ENCODE measurements around the gene UBR4. TPM values are rescaled to one million over a fixed set of nuclear protein-coding genes. Genes with fewer than 3 reads are reported as not detected.

Gene UBR4
- total RNA-seq, 1 donor, result 149 TPM

DNA sequence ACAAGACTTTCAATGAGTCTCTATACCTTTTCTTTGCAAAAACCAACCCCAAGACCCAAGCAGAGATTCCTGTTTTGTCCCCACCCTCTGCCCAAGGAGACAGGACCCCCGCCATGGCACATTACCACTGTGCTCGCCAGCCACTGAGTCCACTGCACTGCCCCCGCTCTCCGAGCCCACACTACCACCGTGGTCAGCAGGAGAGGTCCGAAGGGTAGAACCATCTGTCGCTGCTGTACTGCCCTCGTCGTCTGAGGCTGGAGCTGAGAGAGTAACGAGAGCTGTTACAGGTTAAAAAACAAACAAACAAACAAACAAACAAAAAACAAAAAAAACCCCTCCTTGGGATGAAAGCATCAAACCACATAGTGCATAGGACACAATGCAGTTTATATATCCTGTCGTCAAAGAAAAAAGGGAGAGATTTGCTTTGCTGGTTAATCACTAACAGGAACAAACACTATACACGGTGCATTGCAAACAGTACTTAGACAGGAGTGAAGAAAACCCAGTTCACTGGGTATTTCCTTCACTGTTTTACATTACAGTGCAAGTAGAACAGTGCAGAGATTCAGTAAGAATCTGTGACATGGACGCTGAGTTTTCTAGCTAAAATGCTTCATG lies 71.0 kb downstream of the UBR4 start:
- TF ChIP-seq, protein P1, sequence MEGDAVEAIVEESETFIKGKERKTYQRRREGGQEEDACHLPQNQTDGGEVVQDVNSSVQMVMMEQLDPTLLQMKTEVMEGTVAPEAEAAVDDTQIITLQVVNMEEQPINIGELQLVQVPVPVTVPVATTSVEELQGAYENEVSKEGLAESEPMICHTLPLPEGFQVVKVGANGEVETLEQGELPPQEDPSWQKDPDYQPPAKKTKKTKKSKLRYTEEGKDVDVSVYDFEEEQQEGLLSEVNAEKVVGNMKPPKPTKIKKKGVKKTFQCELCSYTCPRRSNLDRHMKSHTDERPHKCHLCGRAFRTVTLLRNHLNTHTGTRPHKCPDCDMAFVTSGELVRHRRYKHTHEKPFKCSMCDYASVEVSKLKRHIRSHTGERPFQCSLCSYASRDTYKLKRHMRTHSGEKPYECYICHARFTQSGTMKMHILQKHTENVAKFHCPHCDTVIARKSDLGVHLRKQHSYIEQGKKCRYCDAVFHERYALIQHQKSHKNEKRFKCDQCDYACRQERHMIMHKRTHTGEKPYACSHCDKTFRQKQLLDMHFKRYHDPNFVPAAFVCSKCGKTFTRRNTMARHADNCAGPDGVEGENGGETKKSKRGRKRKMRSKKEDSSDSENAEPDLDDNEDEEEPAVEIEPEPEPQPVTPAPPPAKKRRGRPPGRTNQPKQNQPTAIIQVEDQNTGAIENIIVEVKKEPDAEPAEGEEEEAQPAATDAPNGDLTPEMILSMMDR (IDR thresholded peaks at IDR 0.05; ENCODE audit: extremely low read depth, low read depth, low read length), result no peak
- DNase-seq (ENCODE audit: insufficient read length, low spot score, missing footprints), result no peak
- H3K4me3 ChIP-seq (ENCODE audit: insufficient read depth, low read length), result no peak overlapping the region
- peaks cover 87% of the 10 kb centered on the region for H3K36me3 ChIP-seq (ENCODE audit: insufficient read depth, low read length)
- no peaks in the 10 kb centered on the region for H3K4me1 ChIP-seq (ENCODE audit: insufficient read depth, low read length)
- H3K9me3 ChIP-seq (ENCODE audit: low read depth, low read length), result no peaks in the 10 kb centered on the region
- no peak overlapping the region for H3K4me2 ChIP-seq (ENCODE audit: insufficient read depth, low read length)
- H2AFZ ChIP-seq (ENCODE audit: low read length), result no peak overlapping the region
- peaks cover 9% of the 10 kb centered on the region for H3K79me2 ChIP-seq (ENCODE audit: insufficient read depth, low read length)
- H3K27ac ChIP-seq (ENCODE audit: low read depth, low read length), result no peak overlapping the region
- peaks cover 2% of the 10 kb centered on the region for H4K20me1 ChIP-seq (ENCODE audit: insufficient read depth, low read length)
- H3K27me3 ChIP-seq (ENCODE audit: insufficient read depth, low read length), result no peaks in the 10 kb centered on the region

DNA sequence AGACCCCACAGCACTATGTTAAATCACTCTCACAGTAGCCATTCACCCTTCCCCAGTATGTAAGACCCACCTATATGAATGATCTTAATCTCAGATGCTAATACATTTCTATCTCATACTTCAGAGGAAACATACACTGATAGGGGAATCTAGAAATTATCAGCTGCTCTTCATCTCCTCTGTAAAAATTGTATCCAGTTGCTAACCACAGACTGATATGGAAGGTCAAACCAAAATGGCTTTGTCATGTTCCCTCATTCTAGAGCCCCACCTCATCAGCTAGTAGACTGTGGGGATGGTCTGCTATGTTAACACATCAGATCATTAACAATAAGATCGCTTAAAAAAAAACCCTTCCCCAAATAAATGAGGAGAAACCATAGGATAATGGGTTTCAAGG lies 71.7 kb downstream of the UBR4 start:
- H3K27me3 ChIP-seq (ENCODE audit: insufficient read depth, low read length), result no peaks in the 10 kb centered on the region
- DNase-seq (ENCODE audit: insufficient read length, low spot score, missing footprints), result no peak
- H4K20me1 ChIP-seq (ENCODE audit: insufficient read depth, low read length), result peaks cover under 1% of the 10 kb centered on the region
- H3K27ac ChIP-seq (ENCODE audit: low read depth, low read length), result no peak overlapping the region
- H3K4me2 ChIP-seq (ENCODE audit: insufficient read depth, low read length), result no peak overlapping the region
- H3K79me2 ChIP-seq (ENCODE audit: insufficient read depth, low read length), result peaks cover 9% of the 10 kb centered on the region
- TF ChIP-seq, protein P1 (IDR thresholded peaks at IDR 0.05; ENCODE audit: extremely low read depth, low read depth, low read length), result no peak
- H3K36me3 ChIP-seq (ENCODE audit: insufficient read depth, low read length), result peaks cover 85% of the 10 kb centered on the region
- H3K4me1 ChIP-seq (ENCODE audit: insufficient read depth, low read length), result no peaks in the 10 kb centered on the region
- no peak overlapping the region for H3K4me3 ChIP-seq (ENCODE audit: insufficient read depth, low read length)
- H2AFZ ChIP-seq (ENCODE audit: low read length), result no peak overlapping the region
- no peaks in the 10 kb centered on the region for H3K9me3 ChIP-seq (ENCODE audit: low read depth, low read length)

DNA sequence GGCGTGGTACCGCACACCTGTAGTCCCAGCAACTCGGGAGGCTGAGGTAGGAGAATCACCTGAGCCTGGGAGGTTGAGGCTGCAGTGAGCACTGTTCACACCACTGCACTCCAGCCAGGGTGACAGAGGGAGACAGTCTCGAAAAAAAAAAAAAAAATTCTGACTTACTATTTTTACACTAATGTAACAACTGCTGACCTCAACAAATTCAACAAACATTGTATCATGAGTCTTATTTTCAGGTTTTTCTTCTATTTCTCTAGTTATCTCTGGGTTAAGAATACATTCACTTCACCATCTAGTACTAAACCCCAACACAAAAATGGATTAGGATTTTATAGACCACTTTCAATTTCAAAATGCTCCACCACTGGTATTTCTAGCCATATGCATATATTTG lies 72.9 kb downstream of the UBR4 start:
- Histone ChIP-seq H4K20me1 (ENCODE audit: insufficient read depth, low read length) (no peaks in the 10 kb centered on the region), H3K79me2 (ENCODE audit: insufficient read depth, low read length) (peaks cover 9% of the 10 kb centered on the region), H3K27me3 (ENCODE audit: insufficient read depth, low read length) (no peaks in the 10 kb centered on the region), H3K4me3 (ENCODE audit: insufficient read depth, low read length) (no peak overlapping the region), H3K27ac (ENCODE audit: low read depth, low read length) (no peak overlapping the region), H2AFZ (ENCODE audit: low read length) (no peak overlapping the region), H3K36me3 (ENCODE audit: insufficient read depth, low read length) (peaks cover 80% of the 10 kb centered on the region), H3K9me3 (ENCODE audit: low read depth, low read length) (no peaks in the 10 kb centered on the region), H3K4me1 (ENCODE audit: insufficient read depth, low read length) (no peaks in the 10 kb centered on the region), H3K4me2 (ENCODE audit: insufficient read depth, low read length) (no peak overlapping the region)
- no peak for DNase-seq (ENCODE audit: insufficient read length, low spot score, missing footprints)
- TF ChIP-seq, protein P1 (IDR thresholded peaks at IDR 0.05; ENCODE audit: extremely low read depth, low read depth, low read length), result no peak

DNA sequence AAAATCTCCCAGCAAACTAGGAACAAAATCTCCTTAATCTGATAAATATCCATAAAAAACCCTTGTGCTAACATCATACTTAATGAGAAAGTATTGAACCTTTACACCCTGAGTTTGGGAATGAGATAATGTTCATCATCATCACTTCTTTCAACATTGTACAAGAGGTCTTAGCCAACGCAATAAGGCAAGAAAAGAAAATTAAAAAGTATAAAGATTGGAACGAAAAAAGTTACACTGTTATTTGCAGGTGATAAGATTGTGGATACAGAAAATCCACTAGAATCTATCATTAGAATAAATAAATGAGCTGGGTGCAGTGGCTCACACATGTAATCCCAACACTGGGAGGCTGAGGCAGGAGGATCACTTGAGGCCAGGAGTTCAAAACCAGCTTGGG lies 76.7 kb downstream of the UBR4 start:
- Histone ChIP-seq H3K4me3 (ENCODE audit: insufficient read depth, low read length) (no peak overlapping the region), H3K9me3 (ENCODE audit: low read depth, low read length) (no peaks in the 10 kb centered on the region), H3K27ac (ENCODE audit: low read depth, low read length) (no peak overlapping the region), H2AFZ (ENCODE audit: low read length) (no peak overlapping the region), H3K4me2 (ENCODE audit: insufficient read depth, low read length) (no peak overlapping the region), H4K20me1 (ENCODE audit: insufficient read depth, low read length) (no peaks in the 10 kb centered on the region), H3K36me3 (ENCODE audit: insufficient read depth, low read length) (peaks cover 80% of the 10 kb centered on the region), H3K4me1 (ENCODE audit: insufficient read depth, low read length) (no peaks in the 10 kb centered on the region), H3K79me2 (ENCODE audit: insufficient read depth, low read length) (peaks cover 9% of the 10 kb centered on the region), H3K27me3 (ENCODE audit: insufficient read depth, low read length) (no peaks in the 10 kb centered on the region)
- no peak for DNase-seq (ENCODE audit: insufficient read length, low spot score, missing footprints)
- TF ChIP-seq, protein P1 (IDR thresholded peaks at IDR 0.05; ENCODE audit: extremely low read depth, low read depth, low read length), result no peak

Data from osteoblast (primary cell).